Measurements from ENCODE around the gene LY6G6F.

Gene LY6G6F, protein sequence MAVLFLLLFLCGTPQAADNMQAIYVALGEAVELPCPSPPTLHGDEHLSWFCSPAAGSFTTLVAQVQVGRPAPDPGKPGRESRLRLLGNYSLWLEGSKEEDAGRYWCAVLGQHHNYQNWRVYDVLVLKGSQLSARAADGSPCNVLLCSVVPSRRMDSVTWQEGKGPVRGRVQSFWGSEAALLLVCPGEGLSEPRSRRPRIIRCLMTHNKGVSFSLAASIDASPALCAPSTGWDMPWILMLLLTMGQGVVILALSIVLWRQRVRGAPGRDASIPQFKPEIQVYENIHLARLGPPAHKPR

DNA sequence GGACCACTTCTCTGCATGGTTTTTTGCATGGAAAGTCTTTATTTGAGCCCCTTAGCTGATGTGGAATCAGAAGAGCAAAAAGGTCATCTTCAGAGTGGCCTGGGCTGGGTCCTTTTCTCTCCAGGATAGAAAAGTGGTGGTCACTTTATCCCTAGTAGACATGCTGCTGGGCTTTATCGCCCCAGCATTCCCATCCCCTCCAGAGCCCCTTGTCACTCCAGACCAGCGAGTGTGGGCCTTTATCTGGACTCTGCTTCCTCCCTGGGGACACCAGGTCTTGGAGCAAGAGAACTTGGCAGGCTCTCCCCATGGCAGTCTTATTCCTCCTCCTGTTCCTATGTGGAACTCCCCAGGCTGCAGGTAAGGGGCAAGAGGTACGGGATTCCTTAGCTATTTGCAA is at the start of gene LY6G6F:
Gene LY6G6F, plus strand, starts transcription at position 268 of the 400 bp plus-strand sequence. Its CDS starts 41 bp downstream, at position 309.
- DNase-seq = no peak

DNA sequence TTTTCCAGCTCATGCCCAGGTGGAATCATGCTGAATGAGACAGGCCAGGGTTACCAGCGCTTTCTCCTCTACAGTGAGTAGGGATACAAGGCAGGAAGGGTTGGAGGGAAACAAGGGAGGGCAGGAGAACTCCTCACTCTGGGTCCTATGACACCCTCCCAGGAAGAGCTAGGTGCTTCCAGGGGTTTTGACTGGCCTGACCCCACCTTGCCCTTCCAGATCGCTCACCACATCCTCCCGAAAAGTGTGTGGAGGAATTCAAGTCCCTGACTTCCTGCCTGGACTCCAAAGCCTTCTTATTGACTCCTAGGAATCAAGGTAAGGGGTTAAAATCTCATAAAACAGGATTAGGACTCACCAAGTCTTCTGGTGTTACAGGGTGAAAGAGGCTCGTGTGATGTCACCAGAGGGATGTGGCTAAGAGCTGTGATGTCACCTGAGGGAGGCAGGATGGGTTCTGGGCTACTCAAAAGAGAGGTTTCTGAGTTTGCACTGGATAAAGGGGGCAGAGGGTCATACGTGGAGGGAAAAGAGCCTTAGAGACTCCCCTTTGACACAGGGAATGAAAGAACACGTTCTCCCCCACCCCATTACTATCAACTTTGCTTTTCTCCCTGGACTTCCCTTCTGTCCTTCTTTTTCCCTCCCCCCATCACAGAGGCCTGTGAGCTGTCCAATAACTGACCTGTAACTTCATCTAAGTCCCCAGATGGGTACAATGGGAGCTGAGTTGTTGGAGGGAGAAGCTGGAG is 49.1 kb upstream of the LY6G6F start:
- no peak for DNase-seq

DNA sequence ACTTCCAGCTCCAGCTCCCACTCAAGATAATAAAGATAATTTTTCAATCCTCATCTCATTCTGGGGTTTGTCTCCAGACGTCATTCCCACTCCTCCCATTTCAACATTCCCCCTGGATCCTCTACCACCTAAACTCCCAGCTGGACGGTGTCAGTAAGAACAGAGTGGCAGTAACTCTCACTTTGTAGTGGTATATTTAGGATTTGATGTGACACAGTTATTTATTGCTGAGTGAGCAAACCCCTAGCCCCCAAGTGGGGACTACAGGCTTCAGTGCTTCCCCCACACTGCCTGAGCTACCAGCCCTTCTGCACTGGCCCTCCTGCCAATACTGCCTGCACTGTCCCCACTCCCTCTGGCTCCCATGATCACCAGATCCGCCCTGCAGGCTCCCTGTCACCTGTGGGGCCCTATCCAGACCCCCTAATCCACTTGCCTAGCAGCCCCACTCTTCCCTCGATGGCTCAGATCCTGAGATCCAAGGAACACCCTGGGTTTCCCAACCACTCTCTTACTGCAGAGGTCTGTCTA is 48.4 kb upstream of the LY6G6F start:
- no peak for DNase-seq

DNA sequence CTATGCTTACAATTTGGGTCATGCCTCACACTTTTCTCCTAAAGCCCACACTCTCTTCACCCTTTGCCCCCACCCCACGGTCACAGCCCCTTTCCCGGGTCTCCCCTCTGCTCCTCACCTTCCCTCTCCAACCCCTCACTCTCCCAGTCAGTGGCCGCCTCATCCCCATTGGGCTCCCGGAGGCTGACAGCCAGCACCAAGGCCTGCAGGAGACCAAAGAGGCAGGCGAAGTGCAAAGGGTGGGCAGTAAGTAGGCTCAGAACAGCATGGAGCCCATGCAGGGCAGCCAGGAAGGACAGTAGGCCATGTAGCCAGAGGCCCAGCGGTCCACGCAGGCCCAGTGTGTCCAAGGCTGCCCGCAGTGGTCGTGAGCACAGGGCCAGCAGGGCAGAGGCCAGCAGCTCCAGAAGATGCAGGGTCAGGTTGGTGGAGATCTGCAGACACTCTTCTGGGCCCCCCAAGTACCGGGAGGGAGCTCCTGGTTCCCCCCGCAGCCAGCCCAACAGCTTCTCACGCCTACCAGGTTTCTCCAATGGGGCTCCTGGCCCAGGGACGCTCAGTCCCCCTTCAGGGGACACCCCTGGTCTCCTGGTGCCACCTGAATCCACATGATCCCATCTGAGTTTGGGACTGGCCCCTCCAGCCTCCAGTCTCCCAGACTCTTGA is 47.5 kb upstream of the LY6G6F start:
- no peak for DNase-seq

DNA sequence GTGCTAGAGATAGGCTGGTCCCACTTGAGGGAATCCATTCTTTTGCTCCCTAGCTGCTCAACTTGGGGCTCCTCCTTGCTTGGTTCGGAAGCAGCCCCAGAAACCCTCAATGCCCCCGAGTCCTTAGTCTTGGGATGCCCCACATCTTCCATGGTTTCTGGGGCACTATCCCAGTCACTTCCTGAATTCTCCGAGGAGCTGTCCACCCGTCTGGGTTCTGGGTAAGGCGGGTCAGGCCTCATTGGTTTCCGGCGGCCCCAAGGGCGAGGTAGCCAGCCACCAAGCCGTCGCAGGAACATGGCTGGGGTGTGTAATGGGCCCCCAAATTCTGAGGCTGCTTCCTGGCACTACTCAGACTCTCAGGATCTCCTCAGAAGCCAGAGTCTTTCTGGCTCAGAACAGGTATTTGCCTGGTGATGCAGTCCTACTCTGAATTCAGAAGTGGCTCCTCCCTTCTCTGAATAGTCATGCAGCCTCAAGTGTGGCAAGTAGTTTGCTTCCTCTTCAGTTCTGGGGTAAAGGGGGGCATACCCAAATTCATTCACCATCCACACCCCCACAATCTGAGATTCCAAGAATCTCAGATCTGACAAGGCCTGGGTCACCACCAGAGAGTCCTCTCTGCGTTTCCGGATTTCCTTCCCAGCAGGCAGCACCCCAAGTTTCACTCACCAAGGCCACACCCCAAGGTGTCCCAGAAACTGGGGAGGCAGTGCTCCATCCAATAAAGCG is 46.9 kb upstream of the LY6G6F start:
- no peak for DNase-seq

DNA sequence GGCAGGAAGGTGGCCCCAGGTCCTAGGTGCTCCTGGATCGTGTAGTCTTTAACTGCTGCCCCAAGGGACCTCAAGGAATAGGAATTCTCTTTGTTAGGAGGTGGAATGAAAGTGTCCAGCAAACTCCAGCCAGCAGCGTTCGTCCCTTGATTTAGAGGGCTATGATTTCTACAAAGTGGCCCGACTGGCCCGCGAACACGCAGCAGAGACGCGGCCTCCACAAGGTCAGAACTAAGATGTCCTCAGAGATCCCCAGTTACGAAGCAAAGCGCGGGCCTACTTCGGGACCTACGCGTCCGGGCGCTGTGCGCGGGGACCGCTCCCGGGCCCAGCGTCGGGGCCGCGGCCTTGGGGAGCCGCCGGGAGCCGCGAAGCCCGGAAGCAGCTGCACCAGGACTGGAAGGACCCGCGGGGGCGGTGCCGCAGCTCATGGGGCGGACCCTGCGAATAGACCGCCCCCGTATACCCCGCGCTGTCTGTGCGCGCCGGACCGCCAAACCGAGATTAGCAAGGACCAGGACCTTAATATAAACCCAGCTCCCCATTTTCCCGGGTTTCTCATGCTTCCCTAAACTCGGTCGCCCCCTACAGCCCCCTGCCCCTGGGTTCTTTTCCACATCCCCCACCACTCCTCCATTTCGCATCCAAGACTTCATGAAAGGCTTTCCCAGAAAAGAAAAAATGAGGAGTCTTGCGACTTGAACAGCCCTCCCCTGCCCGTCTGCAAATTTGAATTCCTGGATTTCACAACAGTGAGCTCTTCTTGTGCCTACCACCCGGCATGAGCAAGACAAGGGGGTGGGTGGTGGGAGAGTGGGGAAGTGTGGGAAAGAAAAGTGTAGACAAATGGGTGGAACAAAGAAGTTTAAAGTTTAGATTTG is 46.0 kb upstream of the LY6G6F start, which contains the start of gene C6orf47:
Gene C6orf47, minus strand, starts transcription at position 398 of the 881 bp plus-strand sequence. CDS start 831 bp downstream, outside the sequence.
- DNase-seq = peak; percentile 79

DNA sequence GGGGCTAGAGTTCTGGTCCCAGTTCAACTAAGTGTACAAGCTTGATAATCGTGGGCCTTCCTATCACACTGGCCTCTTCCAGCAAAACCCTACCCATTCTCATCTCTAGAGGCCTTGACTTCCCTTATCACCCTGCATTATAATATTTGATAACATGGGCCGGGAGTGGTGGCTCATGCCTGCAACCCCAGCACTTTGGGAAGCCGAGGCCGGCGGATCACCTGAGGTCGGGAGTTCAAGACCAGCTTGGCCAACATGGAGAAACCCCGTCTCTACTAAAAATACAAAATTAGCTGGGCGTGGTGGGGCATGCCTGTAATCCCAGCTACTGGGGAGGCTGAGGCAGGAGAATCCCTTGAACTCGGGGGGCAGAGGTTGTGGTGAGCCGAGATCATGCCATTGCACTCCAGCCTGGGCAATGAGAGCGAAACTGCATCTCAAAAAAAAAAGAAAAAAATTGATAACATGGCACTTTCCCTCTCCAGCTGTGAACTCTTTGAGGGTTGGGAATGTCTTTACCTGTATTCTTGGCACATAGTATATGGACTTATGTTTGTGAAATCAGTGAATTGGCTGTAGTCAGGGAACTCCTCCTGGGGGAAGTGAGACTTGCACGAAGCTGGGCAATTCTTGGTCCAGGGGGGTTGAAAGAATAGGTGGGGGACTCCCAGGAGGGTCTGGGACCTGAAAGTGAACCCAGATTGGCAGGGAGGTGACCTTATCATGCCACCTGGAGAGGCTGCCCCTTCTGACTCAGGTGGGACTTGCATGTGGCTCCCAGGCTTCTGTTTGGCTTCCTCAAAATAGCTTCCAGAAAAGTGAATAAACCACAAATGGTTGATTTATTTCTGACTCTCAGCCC is 45.2 kb upstream of the LY6G6F start:
- no peak for DNase-seq

DNA sequence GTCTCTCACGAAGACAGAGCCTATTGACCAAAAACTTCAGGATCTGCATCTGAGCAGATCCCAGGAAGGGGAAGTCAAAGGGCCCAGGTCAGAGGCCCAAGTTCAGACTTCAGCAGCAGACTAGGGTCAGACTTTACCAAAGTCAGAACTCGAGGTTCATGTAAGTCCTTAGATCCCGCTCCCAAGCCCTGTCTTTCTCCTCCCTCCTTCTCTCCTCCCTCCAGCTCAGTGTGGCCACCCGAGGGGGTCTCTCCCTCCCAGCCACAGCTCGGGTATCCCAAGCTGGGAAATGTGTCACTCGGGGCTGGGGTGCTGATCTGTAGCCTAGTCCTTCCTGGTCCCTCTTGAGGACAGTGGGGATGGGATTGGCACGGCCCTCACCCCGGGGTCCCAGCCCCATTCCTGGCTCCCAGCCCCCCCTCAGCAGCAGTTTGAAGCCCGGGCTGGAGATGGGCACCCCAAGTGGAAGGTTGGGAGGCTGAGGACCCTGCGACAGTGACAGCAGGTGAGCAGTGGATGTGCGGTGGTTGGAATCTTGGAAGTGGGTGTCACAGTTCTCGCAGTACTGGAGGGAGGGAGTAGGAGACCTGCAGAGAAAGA is 44.4 kb upstream of the LY6G6F start:
- DNase-seq = no peak

DNA sequence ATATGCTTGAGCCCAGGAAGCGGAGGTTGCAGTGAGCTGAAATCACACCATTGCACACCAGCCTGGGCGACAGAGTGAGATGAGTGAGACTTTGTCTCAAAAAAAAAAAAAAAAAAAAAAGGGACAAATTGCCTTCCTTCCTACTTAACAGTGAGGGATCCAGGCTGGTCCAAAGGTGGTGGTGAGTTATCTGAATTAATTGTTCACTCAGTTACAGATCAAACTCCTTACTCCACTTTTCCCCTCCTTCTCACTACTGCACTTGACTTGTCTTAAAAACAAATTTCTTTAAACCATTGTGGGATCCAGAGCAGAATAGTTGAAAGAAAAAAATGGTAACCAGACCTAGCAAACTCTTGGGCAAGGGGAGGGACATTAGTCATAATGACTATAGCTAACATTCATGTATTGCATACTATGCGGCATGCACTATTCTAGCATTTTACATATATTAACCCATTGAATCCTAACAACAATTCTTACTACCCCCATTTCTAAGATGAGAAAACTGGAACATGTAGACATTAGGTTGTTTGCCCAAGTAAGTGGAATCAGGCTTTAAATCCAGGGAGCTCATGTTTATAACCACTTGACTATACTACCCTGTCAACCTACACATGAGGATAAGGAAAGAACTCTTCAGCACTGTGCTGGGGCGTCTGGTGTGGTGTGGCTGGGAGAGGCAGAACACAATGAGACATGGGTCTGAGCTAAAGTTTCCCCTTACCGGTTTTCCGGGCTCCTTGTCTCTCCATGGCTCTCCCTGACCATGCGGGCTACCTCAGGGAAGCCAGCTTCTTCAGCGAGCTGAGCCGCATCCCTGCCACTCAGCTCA is 43.3 kb upstream of the LY6G6F start:
- no peak for DNase-seq

DNA sequence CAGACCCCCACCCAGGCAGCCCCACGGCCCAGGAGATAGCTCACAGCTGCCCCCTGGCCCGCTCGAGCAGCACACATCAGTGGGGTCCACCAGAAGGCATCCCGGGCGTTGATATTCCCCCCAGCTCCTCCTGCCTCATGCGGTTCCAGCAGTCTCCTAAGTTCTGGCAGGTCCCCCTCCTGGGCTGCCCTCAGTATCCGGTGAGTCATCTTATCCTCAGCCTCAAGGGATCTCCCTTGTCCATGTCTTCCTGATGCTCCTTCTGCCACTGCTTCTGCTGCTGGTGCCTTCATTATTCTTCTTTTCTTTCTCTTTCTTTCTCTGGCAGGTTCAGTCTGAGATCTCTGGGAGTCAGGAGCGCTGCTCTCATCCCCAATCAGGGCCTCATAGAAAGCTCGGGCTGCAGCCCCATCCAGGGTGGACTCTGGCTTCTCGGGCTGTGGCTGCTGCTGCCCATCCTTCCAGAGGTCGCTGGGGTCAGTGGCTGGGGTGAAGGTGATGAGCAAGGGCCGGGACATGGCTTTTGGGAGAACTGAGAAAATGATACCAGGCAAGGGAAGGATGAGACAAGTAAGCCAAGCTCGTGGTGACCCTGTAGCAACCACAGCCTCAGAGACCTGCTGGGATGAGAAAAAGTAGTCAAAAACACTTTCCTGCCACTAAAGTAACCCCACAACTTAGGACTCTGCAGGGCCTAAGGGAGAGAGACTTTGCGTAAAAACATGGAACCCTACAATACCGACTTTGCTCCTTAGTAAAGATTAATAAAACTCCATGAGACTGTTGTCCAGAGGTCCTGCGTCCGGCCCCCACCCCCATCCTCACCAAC is 42.5 kb upstream of the LY6G6F start:
- DNase-seq = no peak

DNA sequence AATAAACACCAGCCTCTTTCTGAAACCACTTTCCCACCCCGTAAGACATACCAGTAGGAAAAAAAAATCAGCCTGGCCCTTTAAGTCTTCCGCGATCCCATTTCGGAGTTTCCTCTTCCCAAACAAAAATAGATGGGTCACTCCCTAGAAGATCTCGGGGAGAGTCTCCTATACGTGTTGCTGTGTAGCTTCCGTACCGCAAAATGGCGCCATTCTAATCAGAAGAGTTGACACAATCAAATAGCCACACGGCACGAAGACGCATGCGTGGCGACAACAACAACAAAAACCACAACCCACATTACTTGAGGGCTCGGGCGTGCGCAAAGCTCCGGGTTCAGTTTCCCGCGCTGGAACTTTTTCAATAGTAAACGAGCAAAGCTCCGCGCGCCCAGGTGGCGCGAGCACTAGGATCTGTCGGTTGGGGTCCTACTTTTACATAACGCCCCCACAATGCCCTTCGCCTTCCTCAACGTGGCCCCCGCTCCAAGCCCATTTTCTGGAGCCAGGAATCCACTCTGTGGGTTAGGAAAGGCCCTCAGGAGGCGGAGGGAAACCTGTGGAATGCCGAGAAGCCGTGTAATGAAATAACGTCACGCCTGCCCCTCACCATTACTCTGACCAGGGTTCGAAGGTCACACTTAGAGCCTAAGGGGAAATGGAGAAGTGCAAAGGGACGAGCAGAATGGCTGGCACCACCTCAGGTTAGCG is 41.7 kb upstream of the LY6G6F start, which contains the start of gene GPANK1:
Gene GPANK1, minus strand, starts transcription at position 208 of the 711 bp plus-strand sequence. CDS start 519 bp downstream, outside the sequence.
- peak; percentile 84 for DNase-seq

DNA sequence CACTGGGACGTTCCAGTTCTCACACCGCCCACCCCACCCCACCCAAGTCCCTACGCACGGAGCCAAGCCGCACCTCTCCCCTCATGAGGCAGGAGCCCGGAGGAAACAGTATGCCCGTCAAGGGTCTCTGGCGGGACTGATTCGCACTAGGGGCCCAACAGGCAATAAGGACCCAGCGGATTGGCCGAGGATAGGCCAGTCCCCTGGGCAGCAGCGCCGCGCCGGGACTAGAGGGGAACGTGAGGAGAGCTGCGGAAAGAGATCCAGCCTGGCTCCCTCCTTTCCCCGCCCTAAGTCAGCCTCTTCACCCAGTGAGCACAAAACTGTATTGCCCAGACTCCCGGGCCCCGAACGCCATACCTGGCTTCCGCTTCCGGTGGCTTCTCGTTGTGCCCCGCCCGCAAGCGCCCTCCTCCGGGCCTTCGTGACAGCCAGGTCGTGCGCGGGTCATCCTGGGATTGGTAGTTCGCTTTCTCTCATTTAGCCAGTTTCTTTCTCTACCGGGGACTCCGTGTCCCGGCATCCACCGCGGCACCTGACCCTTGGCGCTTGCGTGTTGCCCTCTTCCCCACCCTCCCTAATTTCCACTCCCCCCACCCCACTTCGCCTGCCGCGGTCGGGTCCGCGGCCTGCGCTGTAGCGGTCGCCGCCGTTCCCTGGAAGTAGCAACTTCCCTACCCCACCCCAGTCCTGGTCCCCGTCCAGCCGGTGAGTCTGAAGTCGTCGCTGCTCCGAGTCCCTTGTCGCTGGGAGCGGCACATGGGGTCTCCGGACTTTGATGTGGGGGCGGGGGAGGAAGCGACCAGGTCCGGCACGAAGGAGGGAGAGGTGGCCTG is 40.9 kb upstream of the LY6G6F start, which contains the start of gene CSNK2B:
Gene CSNK2B, plus strand, starts transcription at position 580 of the 836 bp plus-strand sequence. CDS start 752 bp downstream, outside the sequence.
- peak; percentile 96 for DNase-seq

DNA sequence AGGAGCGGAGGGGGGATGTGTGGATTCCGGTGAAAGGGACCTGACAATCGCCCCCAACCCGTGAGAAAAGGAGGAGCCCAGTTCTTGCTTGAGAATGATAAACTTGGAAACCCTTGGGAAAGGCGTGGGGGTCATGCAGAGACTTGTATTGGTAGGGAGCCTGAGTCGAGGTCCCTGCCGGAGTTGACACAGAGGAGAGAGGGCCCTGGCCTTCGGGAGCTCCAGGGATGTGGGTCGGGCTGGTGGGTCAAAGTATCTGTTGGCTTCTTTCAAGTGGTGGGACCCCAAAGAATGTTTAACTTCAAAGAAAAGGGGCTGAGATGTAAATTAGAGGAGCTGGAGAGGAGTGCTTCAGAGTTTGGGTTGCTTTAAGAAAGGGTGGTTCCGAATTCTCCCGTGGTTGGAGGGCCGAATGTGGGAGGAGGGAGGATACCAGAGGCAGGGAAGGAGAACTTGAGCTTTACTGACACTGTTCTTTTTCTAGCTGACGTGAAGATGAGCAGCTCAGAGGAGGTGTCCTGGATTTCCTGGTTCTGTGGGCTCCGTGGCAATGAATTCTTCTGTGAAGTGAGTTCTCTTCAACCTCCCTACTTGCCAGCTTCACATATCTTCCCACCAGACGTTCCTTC is 40.2 kb upstream of the LY6G6F start:
- DNase-seq = no peak

DNA sequence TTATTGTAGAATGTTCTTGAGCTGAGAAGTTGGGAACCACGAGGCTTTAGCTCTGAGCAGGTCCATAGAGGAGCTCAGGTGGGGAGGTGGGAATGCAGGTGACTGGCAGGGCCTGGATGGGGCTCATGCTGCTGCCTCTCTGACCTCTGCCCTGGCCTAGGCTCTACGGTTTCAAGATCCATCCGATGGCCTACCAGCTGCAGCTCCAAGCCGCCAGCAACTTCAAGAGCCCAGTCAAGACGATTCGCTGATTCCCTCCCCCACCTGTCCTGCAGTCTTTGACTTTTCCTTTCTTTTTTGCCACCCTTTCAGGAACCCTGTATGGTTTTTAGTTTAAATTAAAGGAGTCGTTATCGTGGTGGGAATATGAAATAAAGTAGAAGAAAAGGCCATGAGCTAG is 37.0 kb upstream of the LY6G6F start, which contains the start of gene LY6G5B:
Gene LY6G5B, plus strand, starts transcription at position 301 of the 400 bp plus-strand sequence. CDS start 975 bp downstream, outside the sequence.
- no peak for DNase-seq

DNA sequence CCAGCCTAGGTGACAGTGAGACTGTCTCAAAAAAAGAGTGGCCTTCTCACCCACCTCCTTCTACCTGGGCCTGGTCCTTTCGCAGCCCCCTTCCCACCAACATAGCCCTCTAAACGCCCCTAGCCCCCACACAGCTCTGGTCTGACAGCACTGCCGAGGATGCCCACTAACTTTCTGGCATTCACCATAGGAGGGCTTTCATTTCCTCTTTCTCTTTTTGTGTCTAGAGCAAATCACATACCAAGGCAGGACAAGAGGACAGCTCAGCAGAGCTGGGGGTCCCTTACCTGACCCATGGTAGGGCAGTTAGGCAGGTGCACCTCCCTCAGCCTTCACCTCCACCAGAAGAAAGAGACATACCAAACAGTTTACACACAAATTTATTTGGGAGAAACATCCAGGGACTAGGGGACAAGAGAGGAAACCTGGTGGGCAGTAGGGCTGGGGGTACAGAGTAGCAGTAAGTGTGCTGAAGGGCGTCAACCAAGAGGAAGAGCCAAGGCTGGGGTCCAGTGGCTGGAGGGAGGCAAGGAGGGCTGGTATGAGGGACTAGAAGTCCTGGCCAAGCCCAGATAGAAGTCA is 30.3 kb upstream of the LY6G6F start:
- no peak for DNase-seq

Measured in activated T-cell treated with anti-CD3 and anti-CD28 coated beads, Interleukin-2, amount 50 U/mL, for 1 hour (primary cell).